Left forelimb (tissue), 1 donor: Measurements from ENCODE around the gene SUPT5H.
A peak's percentile ranks its signal among the peaks of the same experiment; 100 is the strongest.

Experiments
- DNase-seq: peaks from one replicate; pipeline ENCODE4 v3.0.0-alpha.2; 2018; ENCODE audit warnings: low spot score

The SUPT5H gene

GRCh38 chr19:39497701-39497995 lies 52.3 kb downstream of the SUPT5H start:
- no peak for DNase-seq

- DNase-seq, result no peak
These were observed 52.8 kb downstream of the SUPT5H start for GRCh38 chr19:39497996-39498797.

- DNase-seq, result no peak
These were observed 53.6 kb downstream of the SUPT5H start, which contains the start of gene DLL3 for GRCh38 chr19:39498798-39499642. TSS of gene DLL3 (plus strand) at chr19:39498947. CDS start at chr19:39498975, 28 bp downstream.

- DNase-seq, result no peak
These were observed 54.5 kb downstream of the SUPT5H start for GRCh38 chr19:39499932-39500331.

- no peak for DNase-seq
These were observed 55.2 kb downstream of the SUPT5H start for GRCh38 chr19:39500543-39500942.

- no peak for DNase-seq
These were observed 56.0 kb downstream of the SUPT5H start for GRCh38 chr19:39501340-39501739.

- DNase-seq, result no peak
These were observed 57.4 kb downstream of the SUPT5H start for GRCh38 chr19:39502640-39503417.

GRCh38 chr19:39506598-39506943 lies 61.2 kb downstream of the SUPT5H start:
- DNase-seq, result no peak

GRCh38 chr19:39506944-39507714 lies 61.7 kb downstream of the SUPT5H start:
- DNase-seq, result no peak

- no peak for DNase-seq
These were observed 62.5 kb downstream of the SUPT5H start for GRCh38 chr19:39507715-39508364.

- DNase-seq, result no peak
These were observed 63.2 kb downstream of the SUPT5H start for GRCh38 chr19:39508629-39509028.

- DNase-seq, result no peak
These were observed 63.9 kb downstream of the SUPT5H start for GRCh38 chr19:39509233-39509632.

- DNase-seq, result no peak
These were observed 67.6 kb downstream of the SUPT5H start for GRCh38 chr19:39512988-39513387.

- DNase-seq, result no peak
These were observed 69.6 kb downstream of the SUPT5H start, which contains the start of gene SELENOV for GRCh38 chr19:39514840-39515550. TSS of gene SELENOV (plus strand) at chr19:39515139. CDS start at chr19:39515213, 74 bp downstream.

- no peak for DNase-seq
These were observed 70.3 kb downstream of the SUPT5H start for GRCh38 chr19:39515551-39516191.

GRCh38 chr19:39516270-39516669 lies 70.9 kb downstream of the SUPT5H start:
- no peak for DNase-seq

- DNase-seq, result no peak
These were observed 72.0 kb downstream of the SUPT5H start for GRCh38 chr19:39517432-39517831.

GRCh38 chr19:39518458-39518857 lies 73.1 kb downstream of the SUPT5H start:
- peak; percentile 20 for DNase-seq

- DNase-seq, result no peak
These were observed 73.6 kb downstream of the SUPT5H start for GRCh38 chr19:39518975-39519374.
